Activated CD8-positive, alpha-beta memory T cell treated with anti-CD3 and anti-CD28 coated beads, Interleukin-2, amount 50 U/mL, for 24 hours (primary cell): ENCODE measurements around the gene GNA12.
"Not testable (repeated sequence)": the region's sequence is repeated elsewhere in the genome, so short reads cannot be mapped to it uniquely, and the experiment has no call there.

ENCODE experiments used
- DNase-seq: peaks from one replicate; pipeline ENCODE4 v3.0.0-alpha.2; 2020; ENCODE audit errors: extremely low read depth

Gene GNA12

GRCh38 chr7:2728316-2729030 is 115.6 kb downstream of the GNA12 start:
- DNase-seq = no peak

- not testable (repeated sequence) for DNase-seq
Observed at GRCh38 chr7:2727206-2727605, 116.9 kb downstream of the GNA12 start.

GRCh38 chr7:2726316-2727018 is 117.6 kb downstream of the GNA12 start:
- DNase-seq = no peak

- no peak for DNase-seq
Observed at GRCh38 chr7:2725178-2726105, 118.7 kb downstream of the GNA12 start.

GRCh38 chr7:2724453-2725177 is 119.5 kb downstream of the GNA12 start:
- no peak for DNase-seq

DNA sequence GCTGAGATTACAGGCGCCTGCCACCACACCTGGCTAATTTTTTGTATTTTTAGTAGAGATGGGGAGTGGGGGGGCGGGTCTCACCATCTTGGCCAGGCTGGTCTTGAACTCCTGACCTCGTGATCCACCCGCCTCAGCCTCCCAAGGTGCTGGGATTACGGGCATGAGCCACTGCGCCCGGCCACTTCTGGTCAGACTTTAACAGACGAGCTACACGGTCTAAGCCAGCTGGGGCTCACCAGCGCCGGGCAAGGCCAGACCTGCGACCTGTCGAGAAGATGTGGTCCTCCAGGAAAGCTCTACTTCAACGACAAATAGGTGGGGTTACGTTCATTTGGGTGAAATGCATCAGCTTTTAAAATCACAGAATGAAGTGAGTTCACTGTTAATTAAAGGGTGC is 120.1 kb downstream of the GNA12 start:
- DNase-seq = not testable (repeated sequence)

DNA sequence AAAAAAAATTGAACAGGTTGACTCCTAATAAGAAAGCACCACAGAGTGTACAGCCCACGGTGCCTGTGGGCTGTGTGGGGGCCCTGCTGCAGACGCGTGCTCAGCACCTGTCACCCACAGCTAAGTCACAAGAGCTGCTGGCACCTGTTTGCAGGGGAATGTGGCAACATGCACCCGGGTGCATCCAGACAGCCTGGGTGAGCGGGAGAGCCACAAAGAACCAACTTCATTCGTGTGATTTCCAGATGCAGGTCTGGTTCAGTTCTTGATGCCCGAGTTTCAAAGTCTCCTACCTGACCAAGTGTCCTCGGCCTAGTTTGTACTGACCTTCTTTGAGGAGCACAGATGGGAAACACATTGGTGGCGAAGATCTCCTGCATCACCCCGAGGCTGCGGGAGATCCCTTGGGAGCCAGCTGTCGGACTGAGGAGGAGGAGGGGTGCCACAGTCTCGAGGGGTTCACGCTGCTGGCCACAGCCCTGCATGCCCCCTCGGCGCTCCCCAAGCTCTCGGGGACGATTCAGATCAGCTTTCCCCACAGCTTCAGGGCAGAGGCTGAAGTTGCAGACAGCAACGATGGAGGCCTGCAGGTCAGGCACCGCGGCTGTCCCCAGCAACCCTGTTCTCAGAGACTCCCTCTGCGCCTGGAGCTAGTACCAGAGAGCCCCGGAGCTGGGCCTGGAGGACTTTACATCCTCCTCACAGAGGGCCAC is 120.8 kb downstream of the GNA12 start:
- DNase-seq = no peak

GRCh38 chr7:2722591-2722990 is 121.5 kb downstream of the GNA12 start:
- no peak for DNase-seq

GRCh38 chr7:2721842-2722241 is 122.3 kb downstream of the GNA12 start:
- no peak for DNase-seq

GRCh38 chr7:2720024-2720423 is 124.1 kb downstream of the GNA12 start:
- DNase-seq = no peak

DNA sequence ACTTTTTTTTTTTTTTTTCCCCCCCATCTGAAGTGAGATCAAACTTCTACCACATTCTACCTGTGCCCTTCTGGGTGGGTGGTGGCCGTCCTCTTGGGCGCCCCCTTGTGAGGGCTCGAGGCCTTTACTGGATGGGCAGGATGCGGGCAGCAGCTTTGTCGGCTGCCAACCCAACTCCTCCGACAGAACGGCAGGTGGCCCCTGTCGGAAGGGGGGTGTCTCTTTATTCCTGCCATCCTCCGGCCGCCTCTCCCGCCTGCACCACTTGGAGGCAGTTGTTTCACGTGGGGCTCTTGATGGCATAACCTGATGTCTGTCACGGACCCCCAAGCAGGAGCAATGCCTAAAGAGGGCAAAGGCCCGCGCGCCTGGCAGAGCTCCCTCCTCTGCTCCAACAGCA is 125.1 kb downstream of the GNA12 start:
- no peak for DNase-seq

DNA sequence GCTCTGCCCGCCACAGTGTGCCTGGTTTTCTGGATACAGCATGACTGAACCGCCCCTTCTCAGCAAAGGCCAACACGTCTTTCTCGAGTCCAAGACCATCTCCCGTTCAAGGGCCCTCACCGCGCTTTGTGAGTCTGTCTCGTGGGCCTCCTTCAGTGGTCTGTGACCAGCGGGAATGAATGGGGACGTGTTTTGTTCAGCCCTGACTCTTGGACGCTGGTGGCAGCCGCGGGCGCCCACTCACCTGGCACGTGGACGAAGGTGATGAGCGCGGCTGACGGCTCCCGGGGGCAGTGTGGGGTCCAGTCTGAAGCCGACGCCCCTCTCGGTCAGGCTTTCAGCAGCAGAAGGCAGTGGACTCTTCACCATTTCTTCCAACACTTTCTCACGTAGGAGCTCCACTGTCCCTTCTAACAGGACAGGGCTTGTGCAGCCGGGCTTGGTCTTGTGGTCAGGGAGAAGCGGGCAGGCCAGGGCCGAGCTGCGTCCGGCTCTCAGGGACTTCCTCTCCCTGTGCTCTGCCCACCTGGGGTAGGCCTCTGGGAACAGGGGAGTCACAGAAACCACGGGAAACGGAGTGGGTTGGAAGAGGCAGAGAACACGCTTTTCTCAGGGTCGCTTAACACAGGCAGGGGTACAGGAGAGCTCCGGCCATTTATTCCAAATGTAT is 125.7 kb downstream of the GNA12 start:
- no peak for DNase-seq

DNA sequence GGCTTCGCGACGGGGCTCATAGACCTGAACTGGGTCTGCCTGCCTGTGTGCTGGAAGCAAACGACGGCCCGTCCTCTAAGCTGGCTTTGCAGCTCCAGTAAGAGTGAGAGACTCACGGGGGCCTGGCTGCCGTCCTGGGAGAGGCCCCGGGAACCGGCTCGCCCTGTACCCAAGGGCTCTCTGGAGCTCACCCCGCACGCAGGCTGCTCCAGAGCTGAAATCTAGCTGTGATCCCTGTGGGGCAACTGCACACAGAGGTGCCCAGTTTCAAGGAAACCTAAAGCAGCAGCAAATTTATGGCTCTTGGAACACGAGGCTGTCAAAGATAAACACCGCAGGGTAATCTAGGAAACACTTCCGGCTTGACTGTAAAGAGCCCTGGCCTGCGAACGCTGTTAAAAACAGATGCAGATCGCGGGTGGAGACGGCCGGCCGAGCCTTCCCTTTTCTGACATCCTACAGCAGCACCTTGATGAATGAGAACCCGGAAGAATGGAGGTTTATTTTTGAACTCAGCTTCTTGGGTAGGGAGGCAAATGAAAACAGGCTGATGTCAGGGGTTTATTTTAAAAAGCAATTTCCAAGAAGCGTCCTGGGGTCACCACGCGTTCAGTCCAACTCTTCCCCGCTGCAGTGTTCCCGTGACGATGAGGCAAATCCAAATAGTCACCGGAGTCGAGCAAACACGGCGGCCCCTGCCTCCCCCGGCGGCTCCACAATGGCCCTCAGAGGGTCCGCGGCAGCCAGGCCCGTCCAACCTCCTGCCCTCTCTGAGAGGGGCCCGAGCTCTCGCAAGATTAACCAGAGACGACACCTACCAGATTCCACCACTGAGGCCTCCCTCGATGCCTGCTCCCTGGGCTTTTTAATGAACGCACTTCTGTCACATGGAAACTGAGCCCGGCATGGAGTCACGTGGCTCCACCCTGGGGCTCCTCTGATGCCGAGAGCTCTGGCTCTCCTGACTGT is 126.5 kb downstream of the GNA12 start:
- no peak for DNase-seq

GRCh38 chr7:2716906-2717292 is 127.2 kb downstream of the GNA12 start:
- DNase-seq = no peak

DNA sequence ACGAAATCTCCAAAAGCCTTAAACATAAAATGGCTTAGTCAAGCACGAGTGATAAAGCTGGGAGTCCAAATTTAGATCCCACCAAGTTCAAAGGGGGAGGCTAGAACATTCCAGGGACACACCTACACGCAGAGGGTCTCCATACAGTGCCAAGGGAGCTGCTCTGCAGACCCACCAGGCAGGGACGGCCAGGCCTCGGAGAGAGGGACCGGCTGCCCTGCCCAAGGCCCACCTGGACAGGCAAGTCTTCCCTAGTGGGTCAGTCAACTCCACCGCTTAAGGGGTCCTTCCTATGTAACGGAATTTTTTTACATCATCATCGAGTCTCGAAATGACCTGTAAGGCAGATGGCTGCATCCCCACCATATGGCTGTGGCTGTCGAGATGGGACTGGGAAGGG is 127.6 kb downstream of the GNA12 start:
- DNase-seq = no peak

DNA sequence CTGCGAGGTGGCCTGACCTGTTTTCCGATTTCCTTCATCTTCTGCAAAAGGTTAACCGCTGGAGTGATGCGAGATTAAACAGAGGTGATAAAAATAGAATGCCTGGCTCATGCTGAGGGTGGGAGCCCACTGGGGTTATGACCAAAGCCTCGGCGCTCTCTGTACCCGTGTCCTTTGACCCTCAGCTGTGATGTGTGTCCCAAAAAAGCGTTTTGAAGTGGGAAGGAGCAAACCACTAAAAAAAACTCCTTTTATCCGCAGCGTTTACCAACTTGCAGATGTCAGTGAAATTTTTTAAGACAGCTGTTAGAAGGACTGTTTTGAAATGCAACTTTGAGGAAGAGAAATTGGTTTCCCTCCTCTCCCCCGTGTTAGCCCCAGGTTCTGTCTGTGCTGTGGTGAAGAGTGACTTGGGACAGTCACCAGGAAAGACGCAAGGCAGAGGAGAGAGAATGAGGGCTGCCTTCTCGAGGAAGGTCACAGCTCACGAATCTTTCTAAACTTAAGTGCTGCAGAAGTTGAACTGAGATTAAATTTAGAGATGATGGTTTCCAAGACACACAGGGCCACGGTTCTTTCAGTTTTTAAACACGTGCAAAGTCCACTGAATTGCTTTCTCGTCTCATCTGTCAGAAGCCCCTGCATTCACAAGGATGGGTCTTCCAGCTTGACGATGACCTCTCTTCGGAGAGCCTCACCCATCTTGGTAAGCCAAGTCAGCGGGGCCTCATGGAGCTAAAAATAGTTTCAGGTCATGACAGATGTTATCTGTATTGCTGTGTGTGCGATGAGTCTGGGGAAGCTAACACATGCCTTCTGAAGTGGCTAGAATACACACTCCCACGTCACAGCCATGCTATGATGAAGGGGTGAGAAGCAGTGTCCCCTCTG is 128.5 kb downstream of the GNA12 start:
- no peak for DNase-seq

DNA sequence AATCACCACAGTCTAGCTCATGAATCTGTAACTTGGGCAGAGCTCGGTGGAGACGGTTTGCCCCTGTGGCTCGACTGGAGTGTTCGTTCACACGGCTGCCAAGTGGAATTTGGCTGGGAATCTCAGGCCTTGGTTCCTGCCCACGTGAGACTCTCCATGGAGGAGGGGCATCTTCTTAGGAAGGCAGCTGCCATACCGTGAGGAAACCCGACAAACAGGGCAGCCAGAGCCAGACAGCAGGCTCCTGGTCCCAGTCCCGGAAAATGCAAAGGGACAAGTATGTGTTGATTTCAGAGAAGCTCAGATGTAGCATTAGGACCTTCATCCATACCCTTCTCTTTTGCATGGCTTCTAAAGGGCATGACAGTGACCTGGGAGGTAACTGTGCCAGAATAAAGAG is 129.5 kb downstream of the GNA12 start:
- no peak for DNase-seq

GRCh38 chr7:2713978-2714377 is 130.1 kb downstream of the GNA12 start:
- DNase-seq = no peak
